HEK293 (cell line): Measurements from ENCODE around the gene SYT13.

Source experiments
- GLI2 ChIP-seq: fragments of 450-650 bp; formaldehyde crosslinking; IDR thresholded peaks from 2 replicates; pipeline ENCODE4; 2017; ENCODE audit warnings: missing biosample characterization, missing genetic modification characterization, low read depth, borderline replicate concordance
- KLF16 ChIP-seq: fragments of 450-650 bp; formaldehyde crosslinking; IDR thresholded peaks from 2 replicates; pipeline ENCODE4 v1.5.1; 2017; ENCODE audit warnings: missing biosample characterization, missing genetic modification characterization
- ZNF510 ChIP-seq: fragments of 450-650 bp; formaldehyde crosslinking; IDR thresholded peaks from 2 replicates; pipeline ENCODE4 v1.5.1; 2018; ENCODE audit warnings: mild to moderate bottlenecking, missing genetic modification characterization, missing biosample characterization; ENCODE audit not compliant: insufficient replicate concordance
- ZNF776 ChIP-seq: fragments of 450-650 bp; formaldehyde crosslinking; IDR thresholded peaks from 2 replicates; pipeline ENCODE4 v1.5.0; 2017; ENCODE audit warnings: missing biosample characterization, missing genetic modification characterization, borderline replicate concordance
- TF ChIP-seq, protein P1 (sequence below): fragments of 450-650 bp; formaldehyde crosslinking; IDR thresholded peaks from 2 replicates; pipeline ENCODE4 v1.5.1; 2016; ENCODE audit warnings: missing biosample characterization, missing genetic modification characterization, borderline replicate concordance
- TF ChIP-seq, protein P2 (sequence below): fragments of 450-650 bp; formaldehyde crosslinking; IDR thresholded peaks from 2 replicates; pipeline ENCODE4 v1.5.1; 2016; ENCODE audit warnings: missing biosample characterization, missing genetic modification characterization
- TF ChIP-seq, protein P3 (sequence below): fragments of 450-650 bp; formaldehyde crosslinking; IDR thresholded peaks from 2 replicates; pipeline ENCODE4 v1.5.1; 2016; ENCODE audit warnings: missing biosample characterization, missing genetic modification characterization
- TF ChIP-seq, protein P4 (sequence below): fragments of 450-650 bp; formaldehyde crosslinking; optimal IDR thresholded peaks from 2 replicates; pipeline ENCODE3; 2016; ENCODE audit warnings: missing biosample characterization, mild to moderate bottlenecking, missing genetic modification characterization

DNA sequence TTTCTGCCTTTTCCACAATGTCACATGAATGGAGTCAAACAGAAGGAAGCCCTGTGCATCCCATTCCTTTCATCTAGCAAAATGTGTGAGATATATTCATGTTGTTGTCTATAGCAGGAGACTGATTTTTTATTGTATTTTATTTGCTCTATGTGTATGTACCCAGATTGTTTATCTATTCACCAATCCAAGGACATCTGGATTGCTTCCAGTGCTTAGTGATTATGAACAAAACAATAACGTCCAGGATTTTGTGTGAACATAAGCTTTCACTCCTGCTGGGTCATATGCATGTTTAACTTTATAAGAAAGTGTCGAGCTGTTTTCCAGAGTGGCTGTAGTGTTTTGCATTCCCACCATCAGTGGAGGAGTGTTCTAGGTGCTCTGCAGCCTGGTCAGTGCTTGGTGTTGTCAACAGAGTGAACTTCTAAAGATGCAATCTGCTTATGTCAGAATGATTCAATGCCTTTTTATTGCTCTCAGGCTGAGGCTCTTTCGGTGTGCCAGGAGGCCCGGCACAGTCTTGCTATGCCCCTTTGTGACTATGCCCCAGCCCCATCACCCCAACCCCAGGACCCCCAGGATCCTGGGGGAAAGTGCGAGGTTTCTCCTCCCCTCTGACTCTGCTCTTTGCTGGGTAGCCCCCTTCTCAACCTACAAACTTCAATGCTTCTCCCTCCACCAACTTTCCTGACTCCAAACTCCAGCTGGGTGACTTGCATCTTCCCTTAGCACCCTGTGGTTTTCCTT, 19.9 kb upstream of the SYT13 start:
- TF ChIP-seq, protein P1, sequence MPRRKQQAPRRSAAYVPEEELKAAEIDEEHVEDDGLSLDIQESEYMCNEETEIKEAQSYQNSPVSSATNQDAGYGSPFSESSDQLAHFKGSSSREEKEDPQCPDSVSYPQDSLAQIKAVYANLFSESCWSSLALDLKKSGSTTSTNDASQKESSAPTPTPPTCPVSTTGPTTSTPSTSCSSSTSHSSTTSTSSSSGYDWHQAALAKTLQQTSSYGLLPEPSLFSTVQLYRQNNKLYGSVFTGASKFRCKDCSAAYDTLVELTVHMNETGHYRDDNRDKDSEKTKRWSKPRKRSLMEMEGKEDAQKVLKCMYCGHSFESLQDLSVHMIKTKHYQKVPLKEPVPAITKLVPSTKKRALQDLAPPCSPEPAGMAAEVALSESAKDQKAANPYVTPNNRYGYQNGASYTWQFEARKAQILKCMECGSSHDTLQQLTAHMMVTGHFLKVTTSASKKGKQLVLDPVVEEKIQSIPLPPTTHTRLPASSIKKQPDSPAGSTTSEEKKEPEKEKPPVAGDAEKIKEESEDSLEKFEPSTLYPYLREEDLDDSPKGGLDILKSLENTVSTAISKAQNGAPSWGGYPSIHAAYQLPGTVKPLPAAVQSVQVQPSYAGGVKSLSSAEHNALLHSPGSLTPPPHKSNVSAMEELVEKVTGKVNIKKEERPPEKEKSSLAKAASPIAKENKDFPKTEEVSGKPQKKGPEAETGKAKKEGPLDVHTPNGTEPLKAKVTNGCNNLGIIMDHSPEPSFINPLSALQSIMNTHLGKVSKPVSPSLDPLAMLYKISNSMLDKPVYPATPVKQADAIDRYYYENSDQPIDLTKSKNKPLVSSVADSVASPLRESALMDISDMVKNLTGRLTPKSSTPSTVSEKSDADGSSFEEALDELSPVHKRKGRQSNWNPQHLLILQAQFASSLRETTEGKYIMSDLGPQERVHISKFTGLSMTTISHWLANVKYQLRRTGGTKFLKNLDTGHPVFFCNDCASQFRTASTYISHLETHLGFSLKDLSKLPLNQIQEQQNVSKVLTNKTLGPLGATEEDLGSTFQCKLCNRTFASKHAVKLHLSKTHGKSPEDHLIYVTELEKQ = no peak
- TF ChIP-seq, protein P2, sequence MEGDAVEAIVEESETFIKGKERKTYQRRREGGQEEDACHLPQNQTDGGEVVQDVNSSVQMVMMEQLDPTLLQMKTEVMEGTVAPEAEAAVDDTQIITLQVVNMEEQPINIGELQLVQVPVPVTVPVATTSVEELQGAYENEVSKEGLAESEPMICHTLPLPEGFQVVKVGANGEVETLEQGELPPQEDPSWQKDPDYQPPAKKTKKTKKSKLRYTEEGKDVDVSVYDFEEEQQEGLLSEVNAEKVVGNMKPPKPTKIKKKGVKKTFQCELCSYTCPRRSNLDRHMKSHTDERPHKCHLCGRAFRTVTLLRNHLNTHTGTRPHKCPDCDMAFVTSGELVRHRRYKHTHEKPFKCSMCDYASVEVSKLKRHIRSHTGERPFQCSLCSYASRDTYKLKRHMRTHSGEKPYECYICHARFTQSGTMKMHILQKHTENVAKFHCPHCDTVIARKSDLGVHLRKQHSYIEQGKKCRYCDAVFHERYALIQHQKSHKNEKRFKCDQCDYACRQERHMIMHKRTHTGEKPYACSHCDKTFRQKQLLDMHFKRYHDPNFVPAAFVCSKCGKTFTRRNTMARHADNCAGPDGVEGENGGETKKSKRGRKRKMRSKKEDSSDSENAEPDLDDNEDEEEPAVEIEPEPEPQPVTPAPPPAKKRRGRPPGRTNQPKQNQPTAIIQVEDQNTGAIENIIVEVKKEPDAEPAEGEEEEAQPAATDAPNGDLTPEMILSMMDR = no peak
- TF ChIP-seq, protein P3, sequence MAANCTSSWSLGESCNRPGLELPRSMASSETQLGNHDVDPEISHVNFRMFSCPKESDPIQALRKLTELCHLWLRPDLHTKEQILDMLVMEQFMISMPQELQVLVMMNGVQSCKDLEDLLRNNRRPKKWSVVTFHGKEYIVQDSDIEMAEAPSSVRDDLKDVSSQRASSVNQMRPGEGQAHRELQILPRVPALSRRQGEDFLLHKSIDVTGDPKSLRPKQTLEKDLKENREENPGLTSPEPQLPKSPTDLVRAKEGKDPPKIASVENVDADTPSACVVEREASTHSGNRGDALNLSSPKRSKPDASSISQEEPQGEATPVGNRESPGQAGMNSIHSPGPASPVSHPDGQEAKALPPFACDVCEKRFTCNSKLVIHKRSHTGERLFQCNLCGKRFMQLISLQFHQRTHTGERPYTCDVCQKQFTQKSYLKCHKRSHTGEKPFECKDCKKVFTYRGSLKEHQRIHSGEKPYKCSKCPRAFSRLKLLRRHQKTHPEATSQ = no peak
- TF ChIP-seq GLI2 (tag by site-specific recombination) (no peak), KLF16 (tag by site-specific recombination) (no peak), ZNF776 (tag by site-specific recombination) (no peak), ZNF510 (tag by site-specific recombination) (no peak)
- TF ChIP-seq, protein P4, sequence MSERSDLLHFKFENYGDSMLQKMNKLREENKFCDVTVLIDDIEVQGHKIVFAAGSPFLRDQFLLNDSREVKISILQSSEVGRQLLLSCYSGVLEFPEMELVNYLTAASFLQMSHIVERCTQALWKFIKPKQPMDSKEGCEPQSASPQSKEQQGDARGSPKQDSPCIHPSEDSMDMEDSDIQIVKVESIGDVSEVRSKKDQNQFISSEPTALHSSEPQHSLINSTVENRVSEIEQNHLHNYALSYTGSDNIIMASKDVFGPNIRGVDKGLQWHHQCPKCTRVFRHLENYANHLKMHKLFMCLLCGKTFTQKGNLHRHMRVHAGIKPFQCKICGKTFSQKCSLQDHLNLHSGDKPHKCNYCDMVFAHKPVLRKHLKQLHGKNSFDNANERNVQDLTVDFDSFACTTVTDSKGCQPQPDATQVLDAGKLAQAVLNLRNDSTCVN (tag by site-specific recombination) = no peak
